HG03175 (cell line): Measurements from ENCODE around the gene DCST2.
A peak's percentile ranks its signal among the peaks of the same experiment; 100 is the strongest.

ENCODE experiments used
- ATAC-seq: cut with Tn5 transposase; IDR thresholded peaks from one replicate; pipeline ENCODE4 v1.9.1; 2021; ENCODE audit warnings: mild to moderate bottlenecking, moderate library complexity; ENCODE audit not compliant: unreplicated experiment

The DCST2 gene

GRCh38 chr1:155012026-155012546, 21.5 kb downstream of the DCST2 start:
- ATAC-seq = no peak

DNA sequence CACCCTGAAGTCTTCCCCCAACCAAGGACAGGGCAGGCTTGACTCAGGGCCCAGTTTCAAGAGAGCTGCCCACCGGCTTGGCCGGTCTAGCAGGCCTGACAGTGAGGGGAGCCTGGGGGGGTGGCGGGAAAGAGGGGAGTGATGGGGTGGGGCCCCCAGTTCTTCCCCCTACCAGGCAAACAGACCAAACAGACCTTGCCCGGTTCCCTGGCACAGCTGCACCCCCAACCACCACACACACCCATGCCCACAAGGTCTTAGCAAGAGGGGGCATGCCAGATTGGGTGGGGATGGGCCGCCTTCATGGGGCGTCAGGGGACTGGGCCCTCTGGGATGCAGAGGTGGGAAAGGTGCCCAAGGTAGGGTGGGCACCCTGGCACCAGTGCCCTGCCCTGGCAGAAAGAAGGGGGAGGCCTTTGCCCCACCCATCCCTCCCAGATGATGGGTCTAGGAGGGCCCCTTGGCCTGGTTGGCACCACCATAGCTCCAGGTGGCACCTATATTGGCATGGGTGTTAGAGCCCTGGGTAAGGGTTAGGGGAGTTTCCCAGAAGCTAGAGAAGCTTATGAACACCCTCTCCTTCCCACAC, 22.1 kb downstream of the DCST2 start:
- no peak for ATAC-seq

- no peak for ATAC-seq
These were observed 22.6 kb downstream of the DCST2 start for GRCh38 chr1:155011004-155011416.

GRCh38 chr1:155010211-155010918, 23.2 kb downstream of the DCST2 start:
- ATAC-seq = no peak

GRCh38 chr1:155009742-155010141, 23.8 kb downstream of the DCST2 start:
- no peak for ATAC-seq

GRCh38 chr1:155009221-155009711, 24.3 kb downstream of the DCST2 start:
- ATAC-seq = no peak

DNA sequence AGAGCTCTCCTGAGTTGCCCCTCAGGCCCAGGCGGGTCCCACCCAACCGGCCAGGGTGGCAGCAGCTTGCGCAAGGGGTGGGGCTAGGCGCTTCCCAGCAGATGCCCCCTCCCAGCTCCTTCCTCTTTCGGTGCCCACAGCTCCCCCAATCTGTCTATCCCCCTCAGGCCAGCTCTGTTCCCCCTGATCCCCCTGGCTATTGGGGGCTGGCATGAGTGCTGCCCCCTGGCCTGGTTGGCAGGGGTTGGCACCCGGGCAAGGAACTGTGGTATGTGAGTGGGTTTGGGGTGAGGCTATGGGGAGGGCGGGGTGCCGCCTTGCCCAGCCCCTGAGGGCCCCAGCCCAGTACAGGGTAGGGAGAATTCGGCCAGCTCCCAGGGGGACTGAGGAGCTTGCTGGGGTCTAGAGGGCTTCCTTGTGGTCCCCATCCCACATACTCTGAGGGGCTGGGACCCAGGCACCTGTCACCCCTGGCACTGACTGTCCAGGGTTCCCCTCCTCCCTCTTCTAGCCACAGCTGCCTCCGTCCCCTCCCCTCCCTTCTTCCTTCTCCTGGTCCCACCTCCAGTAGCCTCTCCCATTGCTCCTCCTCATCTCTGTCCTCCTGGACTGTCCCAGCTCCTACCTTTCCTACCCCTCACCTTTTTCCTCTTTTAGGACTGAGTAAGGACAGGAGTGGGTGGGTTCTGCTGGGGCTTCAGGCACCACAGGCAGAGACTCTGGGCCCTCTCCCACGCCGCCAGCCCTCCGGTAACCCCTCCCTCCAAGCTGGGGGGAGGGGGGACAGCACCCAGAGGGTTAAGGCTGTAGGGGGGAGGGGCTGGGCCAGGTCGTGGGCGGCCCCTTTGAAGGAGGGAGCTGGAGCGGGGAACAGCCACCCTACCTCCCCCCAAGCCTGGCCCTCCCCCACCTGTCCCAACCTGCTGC, 25.3 kb downstream of the DCST2 start:
- no peak for ATAC-seq

GRCh38 chr1:155007251-155007828, 26.2 kb downstream of the DCST2 start:
- ATAC-seq = no peak

GRCh38 chr1:155006601-155007101, 26.9 kb downstream of the DCST2 start:
- ATAC-seq = no peak

DNA sequence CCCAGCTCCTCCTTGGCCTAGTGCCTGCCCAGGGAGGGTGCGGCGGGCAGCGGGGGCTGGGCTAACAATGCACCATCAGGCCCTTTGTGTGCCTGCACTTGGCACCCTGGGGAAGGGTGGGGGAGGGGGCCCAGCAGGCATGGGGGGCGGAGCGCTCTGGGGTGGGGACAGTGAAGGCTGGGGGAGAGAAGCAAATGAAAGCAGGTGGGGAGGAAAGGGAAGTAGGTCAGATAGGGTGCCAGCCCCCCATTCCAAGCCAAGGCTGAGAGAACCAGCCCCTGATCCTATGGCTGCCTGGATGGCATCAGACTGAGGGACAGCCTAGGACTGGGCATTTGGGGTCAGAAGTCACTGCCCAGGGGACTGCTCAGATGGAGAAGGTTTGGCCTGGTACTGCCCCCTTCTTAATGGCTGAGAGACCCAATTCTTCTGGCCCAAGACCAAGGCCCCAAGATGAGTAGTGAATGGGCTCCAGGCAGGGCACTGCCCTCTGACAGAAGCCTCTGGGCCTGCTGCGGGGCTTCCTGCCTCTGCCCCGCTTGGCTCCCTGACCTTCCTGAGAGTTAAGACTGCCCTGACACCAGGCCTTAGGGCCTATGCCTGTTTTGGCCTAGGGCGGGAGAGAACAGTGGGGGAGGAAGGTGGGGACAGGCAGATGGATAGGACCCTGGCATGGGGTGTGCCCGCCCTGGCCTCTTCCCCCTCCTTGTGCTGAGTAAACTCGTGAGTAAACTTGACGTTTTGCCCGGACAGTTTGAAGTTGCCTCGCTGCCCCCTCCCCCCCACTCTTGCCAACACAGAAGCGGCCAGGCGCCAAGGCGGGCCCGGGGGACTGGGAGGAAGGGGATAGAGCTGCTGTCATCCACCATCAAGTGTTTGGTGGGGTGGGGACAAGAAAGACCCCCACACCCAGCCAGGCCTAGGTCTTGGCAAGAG, 28.2 kb downstream of the DCST2 start:
- ATAC-seq = no peak

DNA sequence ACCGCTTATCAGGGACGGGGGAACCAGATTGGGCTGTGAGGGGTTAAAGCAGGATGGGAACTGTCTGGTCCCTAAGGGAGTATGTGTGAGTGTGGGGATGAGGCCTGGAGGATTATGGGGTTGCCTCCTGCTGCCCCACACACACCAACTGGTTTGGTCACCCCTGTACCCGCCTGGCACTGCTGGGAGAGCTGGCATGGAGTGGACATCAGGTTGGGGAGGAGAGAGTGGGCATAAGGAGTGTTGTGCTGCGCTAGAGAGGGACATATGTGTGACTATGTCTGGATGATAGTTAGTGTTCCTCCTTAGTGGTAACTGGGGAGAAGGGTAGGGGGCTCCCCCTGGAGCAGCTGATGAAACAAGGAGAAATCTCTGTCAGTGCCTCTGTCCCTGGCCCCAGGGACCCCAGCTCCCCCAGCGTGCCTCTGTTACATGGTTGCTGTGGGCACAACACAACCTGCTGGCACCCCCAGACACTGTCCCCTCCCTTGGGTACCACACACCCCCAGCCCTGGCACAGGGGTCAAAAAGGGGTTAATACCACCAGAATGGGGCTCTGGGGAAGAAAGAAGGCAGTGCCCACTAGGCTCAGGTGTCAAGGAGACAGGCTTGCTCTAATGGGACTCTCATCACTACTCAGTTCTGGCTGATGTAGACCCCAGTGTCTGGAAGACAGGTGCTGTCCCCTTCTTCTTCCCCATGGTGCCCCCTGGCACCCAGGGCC, 29.1 kb downstream of the DCST2 start:
- ATAC-seq = no peak

GRCh38 chr1:155003766-155004351, 29.7 kb downstream of the DCST2 start:
- ATAC-seq = no peak

GRCh38 chr1:155003227-155003765, 30.3 kb downstream of the DCST2 start:
- ATAC-seq = no peak

GRCh38 chr1:155002464-155003226, 30.9 kb downstream of the DCST2 start, which contains the start of gene ZBTB7B:
Gene ZBTB7B, plus strand, starts transcription at chr1:155002802. Its CDS starts 11,859 bp downstream, at chr1:155014661.
- ATAC-seq = peak; percentile 6

GRCh38 chr1:155001675-155002463, 31.7 kb downstream of the DCST2 start:
- peak; percentile 62 for ATAC-seq

- ATAC-seq = no peak
These were observed 32.2 kb downstream of the DCST2 start for GRCh38 chr1:155001425-155001674.
